Measurements from ENCODE around the gene CD55. TPM values are rescaled to one million over a fixed set of nuclear protein-coding genes. Genes with fewer than 3 reads are reported as not detected.

The CD55 gene
- total and polyA plus RNA-seq, 4 donors: 20.2 to 86.7 (median 57.2) TPM

DNA sequence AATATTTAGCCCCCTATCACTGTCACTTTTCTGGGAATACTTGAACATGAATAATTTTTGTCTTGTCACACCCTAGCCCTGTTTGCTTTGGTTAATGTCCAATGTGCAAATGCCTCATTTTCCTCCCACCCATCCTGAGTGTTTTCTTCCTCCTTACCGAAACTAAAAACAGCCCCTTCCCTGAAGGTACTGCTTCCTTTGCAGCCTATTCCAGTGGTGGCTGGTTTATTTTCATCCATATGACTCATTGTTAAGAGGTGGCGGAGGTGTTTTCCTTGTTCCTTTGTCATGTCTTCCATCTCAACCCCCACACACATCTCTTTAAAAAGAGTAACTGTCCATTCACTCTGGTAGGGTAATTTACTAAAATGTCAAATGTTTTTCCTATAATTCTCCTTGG lies 40.4 kb downstream of the CD55 start:
- H3K4me1 ChIP-seq (ENCODE audit: control insufficient read depth in 1 of 2, insufficient read depth in 2 of 2, low read length in 2 of 2): no peaks in the 10 kb centered on the region
- H3K9me3 ChIP-seq (ENCODE audit: control insufficient read depth, low read length): no peaks in the 10 kb centered on the region
- H3K36me3 ChIP-seq (ENCODE audit: control insufficient read depth in 1 of 2, insufficient read depth in 2 of 2, low read length in 1 of 2): peaks cover 2% of the 10 kb centered on the region in 2 donors
- WGBS, 2 donors: 76 to 94% methylated on average over 2 of the region's 2 CpGs
- H3K27ac ChIP-seq (ENCODE audit: low read depth in 1 of 2, low read length in 2 of 2): no peak overlapping the region
- H3K4me3 ChIP-seq (ENCODE audit: low read length in 2 of 2): no peak overlapping the region
- ATAC-seq (ENCODE audit: low FRiP score) (no peak), DNase-seq (no peak)
- no peaks in the 10 kb centered on the region for H3K27me3 ChIP-seq (ENCODE audit: control insufficient read depth in 1 of 2, insufficient read depth in 2 of 2, low read length in 1 of 2)
- intact Hi-C loops (cut with DNase I): no loop called here

DNA sequence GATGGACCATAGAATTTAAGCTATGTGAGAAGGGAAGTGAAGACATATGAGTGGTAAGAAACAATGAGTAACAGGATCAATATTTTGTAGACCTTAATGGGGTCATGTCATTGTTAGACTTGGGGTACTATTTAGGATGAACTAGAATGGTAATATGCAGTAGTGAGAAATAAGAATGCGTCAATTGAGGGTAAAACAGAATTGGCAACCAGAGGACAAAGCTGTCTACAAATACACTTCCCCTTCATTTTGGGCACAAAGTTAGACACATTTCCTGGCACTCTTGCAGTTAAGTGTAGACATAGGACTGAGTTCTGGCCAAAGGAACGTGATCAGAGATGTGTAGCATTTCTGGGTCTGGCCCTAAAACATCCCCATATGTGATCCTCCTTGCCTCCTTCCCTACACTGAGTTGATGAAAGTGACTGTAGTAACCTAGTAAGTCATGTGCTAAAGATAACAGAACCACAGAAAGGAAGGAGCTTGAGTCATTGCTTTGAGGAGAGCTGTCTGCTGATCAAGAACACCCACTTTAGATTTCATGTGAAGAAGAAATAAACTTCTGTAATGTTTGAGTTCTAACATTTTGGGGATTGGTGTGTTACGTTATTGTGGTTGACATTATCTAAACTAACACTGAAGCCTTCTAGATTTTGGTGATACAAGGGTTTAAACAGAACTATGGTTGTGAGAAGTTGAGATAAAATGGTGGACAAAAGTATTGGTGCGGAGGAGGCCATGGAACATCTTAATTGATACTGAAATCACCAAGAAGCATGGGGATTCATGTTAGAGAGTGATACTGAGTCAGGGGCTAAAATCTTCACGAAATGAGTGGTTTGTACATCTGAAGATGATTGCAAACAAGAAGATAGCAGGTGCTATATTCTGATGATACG lies 41.7 kb downstream of the CD55 start:
- H3K36me3 ChIP-seq (ENCODE audit: control insufficient read depth in 1 of 2, insufficient read depth in 2 of 2, low read length in 1 of 2): peaks cover 2% of the 10 kb centered on the region in 2 donors
- WGBS, 2 donors: 96 to 97% methylated on average over 6 of the region's 6 CpGs
- intact Hi-C loops (cut with DNase I): no loop called here

DNA sequence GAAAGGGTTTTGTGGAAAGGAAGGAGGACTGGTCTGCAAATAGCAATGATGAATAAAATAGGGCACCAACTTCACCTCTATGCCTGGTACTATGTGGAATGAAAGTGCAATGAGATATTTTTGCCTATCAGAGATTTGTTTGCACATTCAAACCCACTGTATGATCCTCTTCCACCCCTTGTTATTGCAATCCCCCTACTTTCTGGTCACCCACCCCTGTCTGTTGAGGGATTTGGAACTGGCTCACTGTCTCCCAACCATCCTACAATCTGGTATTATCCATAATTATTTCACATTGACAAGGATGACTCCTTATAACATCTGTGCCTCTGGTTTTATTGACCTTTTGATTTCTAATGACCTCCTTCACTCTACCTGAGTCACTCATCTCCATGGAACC lies 42.4 kb downstream of the CD55 start:
- Histone ChIP-seq H3K4me1 (ENCODE audit: control insufficient read depth in 1 of 2, insufficient read depth in 2 of 2, low read length in 2 of 2) (no peaks in the 10 kb centered on the region), H3K27ac (ENCODE audit: low read depth in 1 of 2, low read length in 2 of 2) (no peak overlapping the region), H3K4me3 (ENCODE audit: low read length in 2 of 2) (no peak overlapping the region), H3K27me3 (ENCODE audit: control insufficient read depth in 1 of 2, insufficient read depth in 2 of 2, low read length in 1 of 2) (no peaks in the 10 kb centered on the region), H3K9me3 (ENCODE audit: control insufficient read depth, low read length) (no peaks in the 10 kb centered on the region), H3K36me3 (ENCODE audit: control insufficient read depth in 1 of 2, insufficient read depth in 2 of 2, low read length in 1 of 2) (peaks cover 2% of the 10 kb centered on the region in 2 donors)
- intact Hi-C loops (cut with DNase I): no loop called here
- ATAC-seq (ENCODE audit: low FRiP score) (no peak), DNase-seq (no peak)

More for the DNA sequence above, 41.7 kb downstream of the CD55 start:
- Histone ChIP-seq H3K27ac (ENCODE audit: low read depth in 1 of 2, low read length in 2 of 2) (no peak overlapping the region), H3K9me3 (ENCODE audit: control insufficient read depth, low read length) (no peaks in the 10 kb centered on the region), H3K4me3 (ENCODE audit: low read length in 2 of 2) (no peak overlapping the region), H3K4me1 (ENCODE audit: control insufficient read depth in 1 of 2, insufficient read depth in 2 of 2, low read length in 2 of 2) (no peaks in the 10 kb centered on the region), H3K27me3 (ENCODE audit: control insufficient read depth in 1 of 2, insufficient read depth in 2 of 2, low read length in 1 of 2) (no peaks in the 10 kb centered on the region)
- DNase-seq (no peak), ATAC-seq (ENCODE audit: low FRiP score) (no peak)

DNA sequence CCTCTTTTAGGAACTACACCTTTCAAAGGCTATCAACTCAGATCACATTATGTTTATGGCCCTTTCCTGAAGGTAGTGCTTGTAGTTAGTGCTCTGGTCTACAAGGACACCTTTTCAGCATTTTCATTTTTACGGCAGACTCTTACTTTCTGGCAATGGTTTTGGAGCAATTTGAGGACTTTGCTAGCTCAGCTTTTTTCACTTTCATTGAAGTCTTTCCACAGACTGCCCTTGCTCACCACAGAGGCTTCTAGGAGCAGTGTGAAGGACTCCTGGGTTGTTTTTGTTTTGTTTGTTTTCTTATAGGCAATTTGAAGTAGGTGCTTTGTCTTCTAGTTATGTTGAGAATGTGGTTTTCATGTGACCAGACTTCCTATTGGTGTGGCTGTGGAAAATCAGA lies 43.1 kb downstream of the CD55 start:
- H3K36me3 ChIP-seq (ENCODE audit: control insufficient read depth in 1 of 2, insufficient read depth in 2 of 2, low read length in 1 of 2): peaks cover 2% of the 10 kb centered on the region in 2 donors

DNA sequence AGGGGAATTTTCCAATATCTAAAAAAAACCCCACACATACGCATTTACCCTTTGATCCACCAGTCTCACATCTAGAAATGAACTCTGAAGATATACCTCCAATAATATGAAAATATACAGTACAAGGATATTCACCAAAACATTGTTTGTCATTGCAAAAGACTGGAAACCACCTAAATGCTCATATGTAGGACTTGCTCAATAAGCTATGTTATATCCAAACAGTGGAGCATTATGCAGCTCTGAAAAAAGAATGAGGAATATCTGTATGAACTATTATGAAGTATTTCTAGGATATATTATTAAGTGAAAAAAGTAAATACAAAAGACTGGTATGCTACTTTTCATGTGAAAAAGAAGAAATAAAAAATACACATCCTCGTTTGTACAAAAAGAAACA lies 43.6 kb downstream of the CD55 start:
- Histone ChIP-seq H3K27ac (ENCODE audit: low read depth in 1 of 2, low read length in 2 of 2) (no peak overlapping the region), H3K36me3 (ENCODE audit: control insufficient read depth in 1 of 2, insufficient read depth in 2 of 2, low read length in 1 of 2) (peaks cover 2% of the 10 kb centered on the region in 2 donors), H3K9me3 (ENCODE audit: control insufficient read depth, low read length) (no peaks in the 10 kb centered on the region), H3K27me3 (ENCODE audit: control insufficient read depth in 1 of 2, insufficient read depth in 2 of 2, low read length in 1 of 2) (no peaks in the 10 kb centered on the region), H3K4me1 (ENCODE audit: control insufficient read depth in 1 of 2, insufficient read depth in 2 of 2, low read length in 2 of 2) (no peaks in the 10 kb centered on the region), H3K4me3 (ENCODE audit: low read length in 2 of 2) (no peak overlapping the region)
- ATAC-seq (ENCODE audit: low FRiP score) (no peak), DNase-seq (no peak)
- intact Hi-C loops (cut with DNase I): no loop called here
- 95 to 96% methylated on average over 2 of the region's 2 CpGs for WGBS, 2 donors

More for the DNA sequence above, 43.1 kb downstream of the CD55 start:
- H3K27me3 ChIP-seq (ENCODE audit: control insufficient read depth in 1 of 2, insufficient read depth in 2 of 2, low read length in 1 of 2): no peaks in the 10 kb centered on the region
- no peaks in the 10 kb centered on the region for H3K4me1 ChIP-seq (ENCODE audit: control insufficient read depth in 1 of 2, insufficient read depth in 2 of 2, low read length in 2 of 2)
- ATAC-seq (ENCODE audit: low FRiP score) (no peak), DNase-seq (no peak)
- no peak overlapping the region for H3K27ac ChIP-seq (ENCODE audit: low read depth in 1 of 2, low read length in 2 of 2)
- H3K4me3 ChIP-seq (ENCODE audit: low read length in 2 of 2): no peak overlapping the region
- intact Hi-C loops (cut with DNase I): no loop called here
- H3K9me3 ChIP-seq (ENCODE audit: control insufficient read depth, low read length): no peaks in the 10 kb centered on the region
- WGBS, 2 donors: 86 to 89% methylated on average over 1 of the region's 1 CpG

DNA sequence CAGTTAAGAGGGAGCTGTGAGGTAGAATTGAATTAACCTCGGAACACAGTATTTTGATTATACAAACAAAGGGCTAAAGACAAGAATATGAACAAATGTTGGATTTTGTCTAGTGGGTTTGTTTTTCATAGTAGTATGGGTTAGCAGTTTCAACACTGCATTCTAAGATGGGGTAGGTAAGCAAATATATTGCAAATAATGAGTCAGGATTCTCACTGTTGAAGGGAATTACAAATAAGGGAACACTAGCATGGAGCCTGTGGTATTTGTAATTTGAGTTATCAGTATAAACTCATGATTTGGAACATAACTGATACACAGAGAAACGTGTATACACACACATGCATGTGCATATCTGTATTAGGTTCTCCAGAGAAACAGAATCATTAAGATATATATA lies 44.5 kb downstream of the CD55 start:
- no peaks in the 10 kb centered on the region for H3K4me1 ChIP-seq (ENCODE audit: control insufficient read depth in 1 of 2, insufficient read depth in 2 of 2, low read length in 2 of 2)
- no peak for ATAC-seq (ENCODE audit: low FRiP score)

DNA sequence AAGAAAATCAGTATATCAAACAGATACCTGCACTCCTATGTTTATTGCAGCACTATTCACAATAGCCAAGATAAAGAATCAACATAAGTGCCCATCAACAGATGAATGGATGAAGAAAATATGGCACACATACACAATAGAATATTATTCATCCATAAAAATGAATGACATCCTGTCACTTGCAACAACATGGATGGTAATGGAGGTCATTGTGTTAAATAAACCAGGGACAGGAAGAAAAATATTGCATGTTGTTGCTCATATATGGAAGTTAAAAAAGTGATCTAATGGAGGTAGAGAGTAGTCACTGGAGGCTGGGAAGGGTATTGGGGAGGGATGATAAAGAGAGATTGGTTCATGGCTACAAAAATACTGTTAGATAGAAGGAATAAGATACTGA lies 67.2 kb downstream of the CD55 start:
- intact Hi-C loops (cut with DNase I): no loop called here
- ATAC-seq (ENCODE audit: low FRiP score) (no peak), DNase-seq (no peak)
- Histone ChIP-seq H3K4me1 (ENCODE audit: control insufficient read depth in 1 of 2, insufficient read depth in 2 of 2, low read length in 2 of 2) (no peaks in the 10 kb centered on the region), H3K27ac (ENCODE audit: low read depth in 1 of 2, low read length in 2 of 2) (no peak overlapping the region), H3K36me3 (ENCODE audit: control insufficient read depth in 1 of 2, insufficient read depth in 2 of 2, low read length in 1 of 2) (no peaks in the 10 kb centered on the region), H3K9me3 (ENCODE audit: control insufficient read depth, low read length) (no peaks in the 10 kb centered on the region), H3K4me3 (ENCODE audit: low read length in 2 of 2) (no peak overlapping the region), H3K27me3 (ENCODE audit: control insufficient read depth in 1 of 2, insufficient read depth in 2 of 2, low read length in 1 of 2) (no peaks in the 10 kb centered on the region)

More for the DNA sequence above, 44.5 kb downstream of the CD55 start:
- DNase-seq: no peak
- 88 to 90% methylated on average over 2 of the region's 2 CpGs for WGBS, 2 donors
- Histone ChIP-seq H3K36me3 (ENCODE audit: control insufficient read depth in 1 of 2, insufficient read depth in 2 of 2, low read length in 1 of 2) (peaks cover 2% of the 10 kb centered on the region in 2 donors), H3K27ac (ENCODE audit: low read depth in 1 of 2, low read length in 2 of 2) (no peak overlapping the region), H3K4me3 (ENCODE audit: low read length in 2 of 2) (no peak overlapping the region), H3K27me3 (ENCODE audit: control insufficient read depth in 1 of 2, insufficient read depth in 2 of 2, low read length in 1 of 2) (no peaks in the 10 kb centered on the region), H3K9me3 (ENCODE audit: control insufficient read depth, low read length) (no peaks in the 10 kb centered on the region)
- intact Hi-C loops (cut with DNase I): no loop called here

DNA sequence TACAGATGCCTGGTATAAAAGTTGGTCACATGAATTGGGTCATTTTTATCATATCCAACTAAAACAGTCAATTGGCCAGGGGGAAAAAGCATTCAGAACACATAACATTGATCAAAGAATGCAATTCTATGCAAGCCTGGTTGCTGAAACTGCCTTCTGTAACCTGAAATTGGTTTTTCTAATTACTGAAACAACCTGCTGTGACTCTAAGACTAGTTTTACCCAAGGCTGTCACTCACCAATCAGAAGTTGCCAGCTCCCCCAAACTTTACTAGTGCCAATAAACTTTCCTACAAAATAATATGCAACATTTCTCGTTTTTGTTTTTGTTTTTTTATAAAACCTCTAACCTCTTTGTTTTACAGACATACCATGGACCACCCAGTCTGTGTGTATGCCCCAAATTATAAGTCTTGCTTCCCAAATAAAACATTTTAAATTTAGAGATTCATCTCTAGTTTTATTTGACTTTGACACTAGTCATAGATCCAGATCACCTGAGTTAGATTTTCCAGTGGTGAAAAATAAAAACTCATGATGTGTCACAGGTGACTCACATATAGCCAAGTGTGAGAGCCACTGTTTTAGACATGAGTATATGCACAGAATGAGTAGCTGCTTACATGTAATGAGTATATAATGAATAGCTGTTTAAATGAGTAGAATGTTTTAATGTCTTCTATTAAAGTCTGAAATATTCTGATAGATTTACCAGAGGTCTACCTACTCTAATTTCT lies 68.4 kb downstream of the CD55 start:
- no peaks in the 10 kb centered on the region for H3K4me1 ChIP-seq (ENCODE audit: control insufficient read depth in 1 of 2, insufficient read depth in 2 of 2, low read length in 2 of 2)
- DNase-seq (no peak), ATAC-seq (ENCODE audit: low FRiP score) (no peak)
- intact Hi-C loops (cut with DNase I): no loop called here
- H3K36me3 ChIP-seq (ENCODE audit: control insufficient read depth in 1 of 2, insufficient read depth in 2 of 2, low read length in 1 of 2): no peaks in the 10 kb centered on the region
- H3K4me3 ChIP-seq (ENCODE audit: low read length in 2 of 2): no peak overlapping the region
- no peaks in the 10 kb centered on the region for H3K9me3 ChIP-seq (ENCODE audit: control insufficient read depth, low read length)
- H3K27ac ChIP-seq (ENCODE audit: low read depth in 1 of 2, low read length in 2 of 2): no peak overlapping the region
- 48 to 50% methylated on average over 1 of the region's 1 CpG for WGBS, 2 donors
- no peaks in the 10 kb centered on the region for H3K27me3 ChIP-seq (ENCODE audit: control insufficient read depth in 1 of 2, insufficient read depth in 2 of 2, low read length in 1 of 2)

DNA sequence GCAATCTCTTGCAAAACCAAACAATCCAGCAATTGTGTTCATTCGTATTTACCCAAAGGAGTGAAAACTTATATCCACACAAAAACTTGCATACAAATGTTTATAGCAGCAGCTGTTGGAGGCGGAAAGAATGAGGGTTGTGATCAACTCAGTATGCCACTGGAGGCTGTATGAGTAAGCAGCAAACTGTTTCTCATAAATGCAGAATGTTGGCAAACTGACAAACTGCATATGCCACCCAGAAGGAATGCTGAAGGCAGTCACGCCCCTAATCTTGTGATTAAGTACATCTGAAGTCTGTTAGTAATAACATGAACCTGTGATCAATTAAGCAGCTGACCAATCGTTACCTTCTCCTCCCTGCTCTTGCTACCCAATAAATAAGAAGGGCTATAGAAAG lies 72.1 kb downstream of the CD55 start:
- WGBS, 2 donors: 28 to 33% methylated on average over 4 of the region's 4 CpGs
- H3K27ac ChIP-seq (ENCODE audit: low read depth in 1 of 2, low read length in 2 of 2): no peak overlapping the region
- DNase-seq (no peak), ATAC-seq (ENCODE audit: low FRiP score) (no peak)
- intact Hi-C loops (cut with DNase I): no loop called here
- no peak overlapping the region for H3K4me3 ChIP-seq (ENCODE audit: low read length in 2 of 2)
- H3K4me1 ChIP-seq (ENCODE audit: control insufficient read depth in 1 of 2, insufficient read depth in 2 of 2, low read length in 2 of 2): no peaks in the 10 kb centered on the region
- no peaks in the 10 kb centered on the region for H3K27me3 ChIP-seq (ENCODE audit: control insufficient read depth in 1 of 2, insufficient read depth in 2 of 2, low read length in 1 of 2)
- H3K36me3 ChIP-seq (ENCODE audit: control insufficient read depth in 1 of 2, insufficient read depth in 2 of 2, low read length in 1 of 2): no peaks in the 10 kb centered on the region
- H3K9me3 ChIP-seq (ENCODE audit: control insufficient read depth, low read length): no peaks in the 10 kb centered on the region
